PC-3 (cell line): ENCODE results near the gene IFT172. TPM values are rescaled to one million over a fixed set of nuclear protein-coding genes. Genes with fewer than 3 reads are reported as not detected.

ENCODE experiments used
- ATAC-seq: fragments of 200-7000 bp; cut with Tn5 transposase; 2 replicates; pipeline ENCODE4 v1.9.1; 2020; ENCODE audit warnings: mild to moderate bottlenecking, moderate library complexity
- BruUV-seq: library from RNA; stranded (reverse); fragments of 400-500 nt; replicated peaks from 2 replicates; lab custom pipeline; 2021; lab: Mats Ljungman, UMichigan
- CTCF ChIA-PET: fragments of 300-600 bp; sonication (Branson Sonifier 250); formaldehyde crosslinking; loops from one replicate; lab custom pipeline; 2022; ENCODE audit warnings: antibody characterized with exemption; lab: Charles Lee
- POLR2A ChIA-PET: fragments of 300-600 bp; sonication (Branson Sonifier 250); formaldehyde crosslinking; loops from one replicate; lab custom pipeline; 2022; ENCODE audit warnings: antibody characterized with exemption; ENCODE audit not compliant: unreplicated experiment; lab: Charles Lee
- DNase-seq: peaks from one replicate; pipeline ENCODE4 v3.0.0-alpha.2; 2015
- H2AFZ ChIP-seq: fragments of 300-600 bp; sonication (generic); 2 replicates; pipeline ENCODE4 v1.6.0; 2016; ENCODE audit warnings: antibody characterized with exemption, low read length
- H3F3A ChIP-seq: fragments of 300-600 bp; sonication (generic); one replicate; pipeline ENCODE4 v1.6.0; 2017; ENCODE audit warnings: antibody characterized with exemption, low read length, control low read depth, mild to moderate bottlenecking; ENCODE audit not compliant: unreplicated experiment
- H3K27ac ChIP-seq: fragments of 300-600 bp; sonication (generic); 2 replicates; pipeline ENCODE4 v1.5.1; 2016; ENCODE audit warnings: mild to moderate bottlenecking, low read length
- H3K27me3 ChIP-seq: fragments of 300-600 bp; sonication (generic); 2 replicates; pipeline ENCODE4 v1.6.1; 2016; ENCODE audit warnings: low read length, mixed read lengths
- H3K36me3 ChIP-seq: fragments of 300-600 bp; sonication (generic); 2 replicates; pipeline ENCODE4 v1.6.1; 2016; ENCODE audit warnings: low read depth, mixed run types, low read length, mixed read lengths
- H3K4me1 ChIP-seq: fragments of 300-600 bp; sonication (generic); 2 replicates; pipeline ENCODE4 v1.5.1; 2016; ENCODE audit warnings: low read length; ENCODE audit not compliant: insufficient read depth
- H3K4me2 ChIP-seq: fragments of 300-600 bp; sonication (generic); 2 replicates; pipeline ENCODE4 v1.6.0; 2016; ENCODE audit warnings: low read length
- H3K4me3 ChIP-seq: fragments of 300-600 bp; sonication (generic); 2 replicates; pipeline ENCODE4 v1.5.1; 2016; ENCODE audit warnings: mild to moderate bottlenecking, low read length, mixed read lengths
- H3K79me2 ChIP-seq: fragments of 300-600 bp; sonication (generic); 2 replicates; pipeline ENCODE4 v1.6.1; 2017; ENCODE audit warnings: low read length, mixed read lengths
- H3K9ac ChIP-seq: fragments of 300-600 bp; sonication (generic); 2 replicates; pipeline ENCODE4 v1.6.0; 2016; ENCODE audit warnings: mild to moderate bottlenecking, low read length
- H3K9me2 ChIP-seq: fragments of 300-600 bp; sonication (generic); replicated peaks from 2 replicates; pipeline ENCODE4 v1.6.1; 2016; ENCODE audit warnings: mixed run types, low read length, mixed read lengths
- H3K9me3 ChIP-seq: fragments of 300-600 bp; sonication (generic); 2 replicates; pipeline ENCODE4 v1.6.1; 2016; ENCODE audit warnings: low read length, mixed read lengths
- H4K20me1 ChIP-seq: fragments of 300-600 bp; sonication (generic); 2 replicates; pipeline ENCODE4 v1.6.1; 2016; ENCODE audit warnings: low read length, mixed read lengths
- EZH2 ChIP-seq: fragments of 300-600 bp; sonication (generic); IDR thresholded peaks from one replicate; pipeline ENCODE4 v1.6.1; 2017; ENCODE audit warnings: antibody characterized with exemption, mild to moderate bottlenecking, low read length; ENCODE audit not compliant: unreplicated experiment
- EZH2phosphoT487 ChIP-seq: fragments of 300-600 bp; sonication (generic); IDR thresholded peaks from 2 replicates; pipeline ENCODE4 v1.6.1; 2018; ENCODE audit warnings: mild to moderate bottlenecking, antibody characterized with exemption, low read length, borderline replicate concordance
- intact Hi-C: fragments of 100-400 bp; cut with micrococcal nuclease; formaldehyde crosslinking; loops from 2 replicates; pipeline ENCODE4 v1.9.0; 2023
- total RNA-seq: library from RNA; depleted of rRNA; stranded (reverse); fragments of >200 nt; gene quantifications from 2 replicates; pipeline ENCODE4 v1.2.3, GENCODE V29; 2014; rRNA removed
- TF ChIP-seq, protein P1 (sequence below): fragments of 300-600 bp; sonication (generic); conservative IDR thresholded peaks from 2 replicates; pipeline ENCODE4 v1.5.1; 2017; ENCODE audit warnings: antibody characterized with exemption, low read depth, mild to moderate bottlenecking, low read length

Gene IFT172
- total RNA-seq, 1 experiment from 2014 or later: 22.9 TPM

DNA sequence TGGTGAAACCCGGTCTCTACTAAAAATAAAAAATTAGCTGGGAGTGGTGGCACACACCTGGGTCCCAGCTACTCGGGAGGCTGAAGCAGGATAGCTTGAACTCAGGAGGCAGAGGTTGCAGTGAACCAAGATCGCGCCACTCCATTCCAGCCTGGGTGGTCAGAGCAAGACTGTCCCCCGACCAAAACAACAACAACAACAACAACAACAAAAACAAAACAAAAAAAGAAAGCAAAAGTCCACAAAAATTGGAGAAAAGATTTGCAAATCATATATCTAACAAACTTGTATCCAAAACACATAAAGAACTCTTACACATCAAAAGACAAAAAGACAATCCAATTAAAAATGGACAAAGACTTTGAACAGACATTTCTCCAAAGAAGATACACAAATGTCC lies 90.6 kb downstream of the IFT172 start:
- Histone ChIP-seq H3K36me3 (peaks cover 10% of the 10 kb centered on the region; the same call in 1 of the 2 replicates), H4K20me1 (peaks cover 28% of the 10 kb centered on the region)
- ATAC-seq: no peak

More for the DNA sequence above, 90.6 kb downstream of the IFT172 start:
- Histone ChIP-seq H3K4me3 (no peak overlapping the region), H3K27me3 (no peaks in the 10 kb centered on the region), H3K9ac (no peak overlapping the region), H3K4me2 (no peak overlapping the region), H3F3A (no peaks in the 10 kb centered on the region), H3K79me2 (peaks cover 99% of the 10 kb centered on the region), H2AFZ (no peak overlapping the region), H3K9me3 (no peaks in the 10 kb centered on the region), H3K4me1 (no peaks in the 10 kb centered on the region), H3K9me2 (no peaks in the 10 kb centered on the region), H3K27ac (no peak overlapping the region)
- no TSS peak for BruUV-seq
- POLR2A ChIA-PET: no interaction called here
- CTCF ChIA-PET: no interaction called here
- TF ChIP-seq EZH2: no peak
- TF ChIP-seq EZH2phosphoT487: no peak
- TF ChIP-seq, protein P1, sequence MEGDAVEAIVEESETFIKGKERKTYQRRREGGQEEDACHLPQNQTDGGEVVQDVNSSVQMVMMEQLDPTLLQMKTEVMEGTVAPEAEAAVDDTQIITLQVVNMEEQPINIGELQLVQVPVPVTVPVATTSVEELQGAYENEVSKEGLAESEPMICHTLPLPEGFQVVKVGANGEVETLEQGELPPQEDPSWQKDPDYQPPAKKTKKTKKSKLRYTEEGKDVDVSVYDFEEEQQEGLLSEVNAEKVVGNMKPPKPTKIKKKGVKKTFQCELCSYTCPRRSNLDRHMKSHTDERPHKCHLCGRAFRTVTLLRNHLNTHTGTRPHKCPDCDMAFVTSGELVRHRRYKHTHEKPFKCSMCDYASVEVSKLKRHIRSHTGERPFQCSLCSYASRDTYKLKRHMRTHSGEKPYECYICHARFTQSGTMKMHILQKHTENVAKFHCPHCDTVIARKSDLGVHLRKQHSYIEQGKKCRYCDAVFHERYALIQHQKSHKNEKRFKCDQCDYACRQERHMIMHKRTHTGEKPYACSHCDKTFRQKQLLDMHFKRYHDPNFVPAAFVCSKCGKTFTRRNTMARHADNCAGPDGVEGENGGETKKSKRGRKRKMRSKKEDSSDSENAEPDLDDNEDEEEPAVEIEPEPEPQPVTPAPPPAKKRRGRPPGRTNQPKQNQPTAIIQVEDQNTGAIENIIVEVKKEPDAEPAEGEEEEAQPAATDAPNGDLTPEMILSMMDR: no peak
- intact Hi-C loops: no loop called here
- no peak for DNase-seq

Other genes starting within 250 kb of the IFT172 start
- 0.36 TPM in 1 of 2 replicates, not detected in the other for gene SLC30A3, start 226.7 kb downstream of the IFT172 start, total RNA-seq
- not detected in 2 replicates for gene DNAJC5G, start 214.3 kb downstream of the IFT172 start, total RNA-seq
- 0.51 and 1.6 TPM in 2 replicates for gene TRIM54, start 207.3 kb downstream of the IFT172 start, total RNA-seq
- gene UCN, start 181.3 kb downstream of the IFT172 start, total RNA-seq: 0.52 and 3.6 TPM in 2 replicates
- 41.8 and 59.2 TPM in 2 replicates for gene MPV17, start 166.6 kb downstream of the IFT172 start, total RNA-seq
- 82.2 and 98.1 TPM in 2 replicates for gene GTF3C2, start 133.0 kb downstream of the IFT172 start, total RNA-seq
- gene EIF2B4, start 119.4 kb downstream of the IFT172 start, total RNA-seq: 35.8 and 43.9 TPM in 2 replicates
- 99.6 and 110 TPM in 2 replicates for gene SNX17, start 119.1 kb downstream of the IFT172 start, total RNA-seq
- gene ZNF513, start 109.0 kb downstream of the IFT172 start, total RNA-seq: 7.4 and 9.7 TPM in 2 replicates
- 122 and 133 TPM in 2 replicates for gene PPM1G, start 80.2 kb downstream of the IFT172 start, total RNA-seq
- 66.6 and 69.3 TPM in 2 replicates for gene NRBP1, start 61.1 kb downstream of the IFT172 start, total RNA-seq
- gene KRTCAP3, start 47.4 kb downstream of the IFT172 start, total RNA-seq: 0.22 TPM in 1 of 2 replicates, not detected in the other
- gene FNDC4, start 5.5 kb upstream of the IFT172 start, total RNA-seq: 1.7 and 4.7 TPM in 2 replicates
- not detected in 2 replicates for gene GCKR, start 7.1 kb upstream of the IFT172 start, total RNA-seq
- gene ZNF512, start 93.3 kb upstream of the IFT172 start, total RNA-seq: not detected in 2 replicates
- gene CCDC121, start 139.3 kb upstream of the IFT172 start, total RNA-seq: 0.87 and 2.7 TPM in 2 replicates
- 40.9 and 46.8 TPM in 2 replicates for gene GPN1, start 139.3 kb upstream of the IFT172 start, total RNA-seq
- 23.4 and 27.2 TPM in 2 replicates for gene SUPT7L, start 173.9 kb upstream of the IFT172 start, total RNA-seq
- 29.1 and 30.3 TPM in 2 replicates for gene SLC4A1AP, start 174.1 kb upstream of the IFT172 start, total RNA-seq